ENCODE measurements around the gene RRP36.

RRP36 gene

DNA sequence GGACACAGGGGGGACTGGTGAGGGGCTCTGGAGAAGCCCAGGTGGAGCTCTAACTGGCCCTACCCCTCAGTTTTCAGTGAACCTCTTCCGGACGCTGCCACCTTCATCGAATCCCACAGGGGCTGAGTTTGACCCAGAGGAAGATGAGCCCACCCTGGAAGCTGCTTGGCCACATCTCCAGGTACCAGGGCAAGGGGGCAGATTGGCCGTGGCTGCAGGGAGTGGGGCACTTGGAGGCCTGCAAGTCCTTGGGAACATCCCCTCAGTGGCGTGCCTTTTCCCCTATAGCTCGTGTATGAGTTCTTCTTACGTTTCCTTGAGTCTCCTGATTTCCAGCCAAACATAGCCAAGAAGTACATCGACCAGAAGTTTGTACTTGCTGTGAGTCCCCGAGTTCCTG is 14.3 kb upstream of the RRP36 start:
- Histone ChIP-seq H3K9me2 (replicated peaks; ENCODE audit: control insufficient read depth, low read length) (no peaks in the 10 kb centered on the region), H3K27ac (ENCODE audit: low read depth, low read length) (no peak overlapping the region), H3K36me3 (ENCODE audit: control insufficient read depth, low read length) (peaks cover 52% of the 10 kb centered on the region), H3K9me3 (ENCODE audit: control insufficient read depth, insufficient read depth, low read length) (no peaks in the 10 kb centered on the region), H3F3A (ENCODE audit: control insufficient read depth, insufficient read depth) (no peaks in the 10 kb centered on the region), H3K4me3 (ENCODE audit: low read length) (no peak overlapping the region), H3K79me2 (ENCODE audit: control insufficient read depth, low read length) (peaks cover 7% of the 10 kb centered on the region), H3K4me1 (ENCODE audit: control insufficient read depth, low read length) (peaks cover 10% of the 10 kb centered on the region; the same call in 1 of the 2 replicates), H3K27me3 (ENCODE audit: control insufficient read depth, low read length) (no peaks in the 10 kb centered on the region), H4K20me1 (ENCODE audit: control insufficient read depth, insufficient read depth, low read depth, low read length) (no peaks in the 10 kb centered on the region), H3K4me2 (ENCODE audit: low read length) (no peak overlapping the region)
- no peak for TF ChIP-seq EZH2phosphoT487 (IDR thresholded peaks at IDR 0.05; ENCODE audit: borderline replicate concordance, low read length)
- TF ChIP-seq, protein P1, sequence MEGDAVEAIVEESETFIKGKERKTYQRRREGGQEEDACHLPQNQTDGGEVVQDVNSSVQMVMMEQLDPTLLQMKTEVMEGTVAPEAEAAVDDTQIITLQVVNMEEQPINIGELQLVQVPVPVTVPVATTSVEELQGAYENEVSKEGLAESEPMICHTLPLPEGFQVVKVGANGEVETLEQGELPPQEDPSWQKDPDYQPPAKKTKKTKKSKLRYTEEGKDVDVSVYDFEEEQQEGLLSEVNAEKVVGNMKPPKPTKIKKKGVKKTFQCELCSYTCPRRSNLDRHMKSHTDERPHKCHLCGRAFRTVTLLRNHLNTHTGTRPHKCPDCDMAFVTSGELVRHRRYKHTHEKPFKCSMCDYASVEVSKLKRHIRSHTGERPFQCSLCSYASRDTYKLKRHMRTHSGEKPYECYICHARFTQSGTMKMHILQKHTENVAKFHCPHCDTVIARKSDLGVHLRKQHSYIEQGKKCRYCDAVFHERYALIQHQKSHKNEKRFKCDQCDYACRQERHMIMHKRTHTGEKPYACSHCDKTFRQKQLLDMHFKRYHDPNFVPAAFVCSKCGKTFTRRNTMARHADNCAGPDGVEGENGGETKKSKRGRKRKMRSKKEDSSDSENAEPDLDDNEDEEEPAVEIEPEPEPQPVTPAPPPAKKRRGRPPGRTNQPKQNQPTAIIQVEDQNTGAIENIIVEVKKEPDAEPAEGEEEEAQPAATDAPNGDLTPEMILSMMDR (IDR thresholded peaks at IDR 0.05; ENCODE audit: low read depth, low read length, poor library complexity, severe bottlenecking), result no peak

DNA sequence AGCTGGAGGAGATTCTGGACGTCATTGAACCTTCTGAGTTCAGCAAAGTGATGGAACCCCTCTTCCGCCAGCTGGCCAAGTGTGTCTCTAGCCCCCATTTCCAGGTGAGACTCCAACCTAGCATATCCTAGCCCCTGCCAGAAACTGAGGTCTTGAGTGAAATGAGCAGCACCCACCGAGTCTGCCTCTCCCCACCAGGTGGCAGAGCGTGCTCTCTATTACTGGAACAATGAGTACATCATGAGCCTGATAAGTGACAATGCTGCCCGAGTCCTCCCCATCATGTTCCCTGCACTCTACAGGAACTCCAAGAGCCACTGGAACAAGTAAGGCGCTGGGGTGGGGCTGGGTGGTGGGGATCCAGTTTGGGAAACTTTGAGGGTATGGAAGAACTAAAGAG is 12.3 kb upstream of the RRP36 start:
- H3K4me1 ChIP-seq (ENCODE audit: control insufficient read depth, low read length), result peaks cover 21% of the 10 kb centered on the region
- no peaks in the 10 kb centered on the region for H3K27me3 ChIP-seq (ENCODE audit: control insufficient read depth, low read length)
- no peaks in the 10 kb centered on the region for H3K9me3 ChIP-seq (ENCODE audit: control insufficient read depth, insufficient read depth, low read length)
- H3K27ac ChIP-seq (ENCODE audit: low read depth, low read length), result no peak overlapping the region
- TF ChIP-seq EZH2phosphoT487 (IDR thresholded peaks at IDR 0.05; ENCODE audit: borderline replicate concordance, low read length), result no peak
- TF ChIP-seq, protein P1 (IDR thresholded peaks at IDR 0.05; ENCODE audit: low read depth, low read length, poor library complexity, severe bottlenecking), result peak; percentile 75
- H4K20me1 ChIP-seq (ENCODE audit: control insufficient read depth, insufficient read depth, low read depth, low read length), result no peaks in the 10 kb centered on the region
- H3K4me3 ChIP-seq (ENCODE audit: low read length), result no peak overlapping the region
- H3K4me2 ChIP-seq (ENCODE audit: low read length), result no peak overlapping the region
- no peaks in the 10 kb centered on the region for H3F3A ChIP-seq (ENCODE audit: control insufficient read depth, insufficient read depth)
- H3K36me3 ChIP-seq (ENCODE audit: control insufficient read depth, low read length), result peaks cover 63% of the 10 kb centered on the region
- H3K79me2 ChIP-seq (ENCODE audit: control insufficient read depth, low read length), result peaks cover 21% of the 10 kb centered on the region
- H3K9me2 ChIP-seq (replicated peaks; ENCODE audit: control insufficient read depth, low read length), result no peaks in the 10 kb centered on the region

DNA sequence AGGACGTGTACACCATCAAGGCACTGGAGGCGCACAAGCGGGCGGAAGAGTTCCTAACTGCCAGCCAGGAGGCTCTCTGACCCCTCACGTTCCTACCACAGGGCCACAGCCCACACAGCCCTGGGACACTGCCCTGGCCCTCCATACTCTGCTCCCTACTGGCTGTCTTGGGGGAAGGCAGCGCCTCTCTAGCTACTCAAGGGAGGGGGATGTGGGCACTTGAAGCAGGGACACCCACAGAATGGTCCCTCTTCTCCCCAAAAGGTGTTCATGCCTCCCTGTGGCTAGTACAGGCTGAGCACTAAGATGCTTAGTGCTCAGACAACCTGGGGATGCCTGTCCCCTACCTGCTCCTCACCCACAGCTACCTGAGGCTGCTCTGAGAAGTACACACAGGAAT is 10.2 kb upstream of the RRP36 start:
- H3K4me3 ChIP-seq (ENCODE audit: low read length), result no peak overlapping the region
- H3K9me2 ChIP-seq (replicated peaks; ENCODE audit: control insufficient read depth, low read length), result no peaks in the 10 kb centered on the region
- peaks cover 61% of the 10 kb centered on the region for H3K36me3 ChIP-seq (ENCODE audit: control insufficient read depth, low read length)
- no peaks in the 10 kb centered on the region for H3K9me3 ChIP-seq (ENCODE audit: control insufficient read depth, insufficient read depth, low read length)
- no peaks in the 10 kb centered on the region for H4K20me1 ChIP-seq (ENCODE audit: control insufficient read depth, insufficient read depth, low read depth, low read length)
- TF ChIP-seq, protein P1 (IDR thresholded peaks at IDR 0.05; ENCODE audit: low read depth, low read length, poor library complexity, severe bottlenecking), result no peak
- TF ChIP-seq EZH2phosphoT487 (IDR thresholded peaks at IDR 0.05; ENCODE audit: borderline replicate concordance, low read length), result no peak
- H3K4me1 ChIP-seq (ENCODE audit: control insufficient read depth, low read length), result peaks cover 33% of the 10 kb centered on the region
- H3K27ac ChIP-seq (ENCODE audit: low read depth, low read length), result no peak overlapping the region
- H3K4me2 ChIP-seq (ENCODE audit: low read length), result no peak overlapping the region
- H3K79me2 ChIP-seq (ENCODE audit: control insufficient read depth, low read length), result peaks cover 40% of the 10 kb centered on the region
- no peaks in the 10 kb centered on the region for H3K27me3 ChIP-seq (ENCODE audit: control insufficient read depth, low read length)
- H3F3A ChIP-seq (ENCODE audit: control insufficient read depth, insufficient read depth), result no peaks in the 10 kb centered on the region

Data from DOHH2 (cell line).